ENCODE results near the gene STRC.
"Not testable (repeated sequence)": the region's sequence is repeated elsewhere in the genome, so short reads cannot be mapped to it uniquely, and the experiment has no call there.

STRC gene

DNA sequence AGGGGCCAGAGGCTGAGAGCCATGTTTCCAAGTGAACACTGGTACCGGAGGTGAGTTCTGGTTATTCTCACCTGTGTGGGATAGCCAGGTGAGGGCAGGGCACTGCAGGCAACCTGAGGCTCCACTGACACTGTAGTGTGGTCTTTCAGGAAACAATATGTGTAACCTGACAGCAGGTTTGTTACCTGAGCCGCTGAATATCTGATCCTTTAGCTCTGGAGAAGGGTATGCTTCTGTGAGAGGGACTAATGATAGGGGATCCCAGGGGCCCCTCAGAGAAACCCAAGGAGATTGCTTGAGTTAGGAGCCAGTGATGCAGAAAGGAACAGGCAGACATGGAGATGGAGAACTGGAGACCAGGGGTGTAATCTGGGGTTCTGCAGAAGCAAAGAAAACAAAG lies at the start of gene STRC:
Gene STRC, minus strand, starts transcription at position 101 of the 400 bp plus-strand sequence. Its CDS starts 78 bp downstream, at position 23.
- H3K4me1 ChIP-seq; DNase-seq (ENCODE audit: low spot score in 2 of 2); in situ Hi-C loops (cut with MboI; ENCODE audit: low sequenced_read_pairs); H3K36me3 ChIP-seq (replicated peaks); H3K9me3 ChIP-seq; H3K4me3 ChIP-seq; H3K27me3 ChIP-seq (ENCODE audit: low read depth): not testable (repeated sequence)

DNA sequence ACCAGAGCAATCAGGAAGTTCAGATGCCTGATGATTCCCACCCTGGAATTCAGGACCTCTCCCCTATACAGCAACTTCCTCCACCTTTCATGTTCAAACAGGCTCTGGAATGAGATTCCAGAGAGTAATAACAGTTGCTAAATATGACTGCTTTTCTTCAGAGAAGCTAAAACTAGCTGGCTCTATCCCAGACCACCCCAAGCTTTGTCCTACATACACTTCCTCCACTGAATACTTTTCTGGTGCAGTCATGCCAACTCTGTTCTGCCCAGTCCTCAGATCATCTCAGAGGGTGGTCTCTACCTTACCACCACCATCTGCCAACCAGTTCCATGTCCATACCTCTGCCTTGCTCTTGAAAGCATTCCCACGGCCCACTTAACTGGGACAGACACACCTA lies 47.6 kb upstream of the STRC start:
- H3K27me3 ChIP-seq (ENCODE audit: low read depth); in situ Hi-C loops (cut with MboI; ENCODE audit: low sequenced_read_pairs); H3K4me1 ChIP-seq; DNase-seq (ENCODE audit: low spot score in 2 of 2); H3K9me3 ChIP-seq; H3K36me3 ChIP-seq (replicated peaks); H3K4me3 ChIP-seq: not testable (repeated sequence)

DNA sequence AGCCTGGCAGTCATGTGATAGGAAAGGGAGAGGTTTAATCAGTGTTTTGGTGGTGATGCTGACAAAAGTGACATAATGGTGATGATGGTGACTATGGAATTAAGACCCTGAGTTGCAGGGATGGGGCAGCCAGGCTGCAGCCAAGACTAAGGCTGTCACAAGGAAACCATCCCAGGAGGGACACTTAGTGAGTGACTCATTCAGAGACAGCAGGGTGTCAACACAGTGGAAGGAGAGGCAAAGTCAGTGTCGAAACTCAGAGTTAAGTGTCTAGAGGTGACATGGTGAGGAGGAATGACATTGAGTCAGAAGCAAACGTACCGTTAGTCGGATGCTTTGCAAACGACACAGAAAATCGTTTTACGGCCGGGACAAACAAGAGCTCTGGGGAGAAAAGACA lies 44.7 kb upstream of the STRC start:
- DNase-seq (ENCODE audit: low spot score in 2 of 2); in situ Hi-C loops (cut with MboI; ENCODE audit: low sequenced_read_pairs); H3K9me3 ChIP-seq; H3K4me3 ChIP-seq; H3K27me3 ChIP-seq (ENCODE audit: low read depth); H3K4me1 ChIP-seq; H3K36me3 ChIP-seq (replicated peaks): not testable (repeated sequence)

DNA sequence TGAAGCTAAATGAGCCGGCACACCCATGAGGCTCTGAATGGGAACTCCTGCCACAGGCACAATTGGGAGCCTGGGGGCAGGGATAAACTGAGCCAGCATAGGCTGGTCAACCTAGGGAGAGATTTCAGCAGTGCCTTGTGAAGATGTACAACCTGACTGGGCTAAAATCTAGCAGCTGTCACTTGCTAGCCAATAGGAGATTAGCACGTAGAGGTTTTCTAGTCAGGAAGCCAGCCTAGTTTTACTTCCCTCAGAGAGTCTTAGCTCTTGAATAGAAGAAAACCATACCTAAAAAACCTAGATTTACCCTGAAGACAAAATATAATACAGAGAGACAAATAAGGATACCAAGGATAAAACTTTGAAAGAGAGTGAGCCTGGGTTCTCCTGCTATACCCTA lies 43.7 kb upstream of the STRC start:
- H3K4me3 ChIP-seq; H3K27me3 ChIP-seq (ENCODE audit: low read depth); H3K4me1 ChIP-seq; H3K9me3 ChIP-seq; in situ Hi-C loops (cut with MboI; ENCODE audit: low sequenced_read_pairs); H3K36me3 ChIP-seq (replicated peaks); DNase-seq (ENCODE audit: low spot score in 2 of 2): not testable (repeated sequence)

DNA sequence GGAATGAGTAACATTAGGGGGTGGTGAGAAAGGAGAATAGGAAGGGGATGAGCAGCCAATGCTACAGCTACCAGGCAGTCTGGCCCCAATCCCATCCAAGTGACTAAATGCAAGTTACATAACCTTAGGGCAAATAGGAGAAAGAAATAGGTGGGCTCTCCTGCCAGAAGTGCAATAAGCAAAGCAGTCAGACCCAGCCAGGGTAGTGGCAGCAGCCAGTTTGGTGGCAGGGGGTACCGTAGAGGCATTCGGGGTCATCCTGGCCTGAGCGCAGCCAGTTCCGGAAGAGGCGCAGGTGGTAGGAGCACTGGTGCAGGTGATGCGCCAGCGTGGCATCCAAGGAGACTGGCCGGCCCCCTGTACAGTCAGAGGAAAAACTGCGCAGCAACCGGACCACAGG lies 41.1 kb upstream of the STRC start:
- in situ Hi-C loops (cut with MboI; ENCODE audit: low sequenced_read_pairs); H3K27me3 ChIP-seq (ENCODE audit: low read depth); H3K4me1 ChIP-seq; DNase-seq (ENCODE audit: low spot score in 2 of 2); H3K36me3 ChIP-seq (replicated peaks); H3K4me3 ChIP-seq; H3K9me3 ChIP-seq: not testable (repeated sequence)

DNA sequence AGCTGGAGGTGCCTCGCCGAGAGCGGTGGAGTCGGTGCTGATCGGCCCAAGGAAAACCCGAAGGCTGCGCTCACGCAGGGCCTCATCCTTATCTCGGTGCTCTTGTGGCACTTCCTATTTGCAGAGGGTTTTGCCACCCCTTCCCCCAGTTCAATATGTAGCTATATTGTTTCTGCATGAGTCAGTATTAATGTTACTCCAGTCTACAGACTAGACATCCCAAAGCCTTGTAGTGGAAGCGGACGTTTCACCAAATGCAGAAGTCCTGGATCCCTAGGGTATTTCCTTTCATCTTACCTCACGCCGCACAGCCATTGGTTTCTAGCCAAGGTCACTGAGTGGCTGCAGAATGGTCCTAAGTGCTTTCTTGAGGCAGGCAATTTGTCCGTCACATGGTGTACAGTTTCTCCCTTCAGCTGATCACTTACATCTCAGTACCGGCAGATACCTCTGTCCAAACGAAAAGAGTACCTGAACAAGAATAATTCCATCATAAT lies 30.9 kb upstream of the STRC start:
- H3K4me1 ChIP-seq; H3K36me3 ChIP-seq (replicated peaks); H3K4me3 ChIP-seq; H3K27me3 ChIP-seq (ENCODE audit: low read depth); H3K9me3 ChIP-seq; DNase-seq (ENCODE audit: low spot score in 2 of 2); in situ Hi-C loops (cut with MboI; ENCODE audit: low sequenced_read_pairs): not testable (repeated sequence)

DNA sequence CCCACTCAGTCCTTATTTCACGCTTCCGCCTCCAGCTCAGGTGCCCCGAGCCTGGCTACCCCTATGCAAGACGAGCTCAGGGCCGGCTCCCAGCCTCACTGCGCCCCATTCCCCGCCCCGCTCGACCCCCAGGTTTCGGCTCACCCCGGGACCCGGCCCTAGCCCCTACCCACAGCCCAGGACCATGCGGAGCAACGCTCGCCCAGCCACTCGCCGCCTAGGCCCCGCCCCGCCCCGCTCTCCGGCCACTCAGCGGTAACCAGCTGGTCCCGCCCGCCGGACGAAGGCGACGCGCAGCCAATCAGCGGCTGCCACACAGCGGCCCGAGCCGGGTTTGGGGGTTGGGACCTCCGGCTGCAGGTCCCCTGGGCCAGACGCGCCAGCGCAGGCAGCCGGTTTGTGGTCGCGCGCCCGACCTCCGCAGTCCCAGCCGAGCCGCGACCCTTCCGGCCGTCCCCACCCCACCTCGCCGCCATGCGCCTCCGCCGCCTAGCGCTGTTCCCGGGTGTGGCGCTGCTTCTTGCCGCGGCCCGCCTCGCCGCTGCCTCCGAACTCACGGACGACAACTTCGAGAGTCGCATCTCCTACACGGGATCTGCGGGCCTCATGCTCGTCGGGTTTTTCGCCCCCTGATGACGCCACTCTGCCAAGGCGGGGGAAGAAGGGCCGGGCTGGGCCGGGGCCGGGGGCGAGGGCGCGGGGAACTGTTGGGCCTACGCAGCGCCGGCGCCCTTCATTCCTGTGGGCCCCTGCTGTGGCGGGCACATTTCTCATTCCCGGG lies 30.2 kb upstream of the STRC start, which contains the start of gene CATSPER2:
Gene CATSPER2, minus strand, starts transcription at position 196 of the 781 bp plus-strand sequence. CDS start 783 bp downstream, outside the sequence.
- DNase-seq (ENCODE audit: low spot score in 2 of 2) = no peak
- Histone ChIP-seq H3K27me3 (ENCODE audit: low read depth) (no peaks in the 10 kb centered on the region), H3K36me3 (replicated peaks) (no peaks in the 10 kb centered on the region), H3K4me3 (no peak within 1 kb of the TSS), H3K9me3 (no peaks in the 10 kb centered on the region; the same call in 1 of the 2 replicates), H3K4me1 (no peaks in the 10 kb centered on the region)
- in situ Hi-C loops (cut with MboI; ENCODE audit: low sequenced_read_pairs) = no loop called here

DNA sequence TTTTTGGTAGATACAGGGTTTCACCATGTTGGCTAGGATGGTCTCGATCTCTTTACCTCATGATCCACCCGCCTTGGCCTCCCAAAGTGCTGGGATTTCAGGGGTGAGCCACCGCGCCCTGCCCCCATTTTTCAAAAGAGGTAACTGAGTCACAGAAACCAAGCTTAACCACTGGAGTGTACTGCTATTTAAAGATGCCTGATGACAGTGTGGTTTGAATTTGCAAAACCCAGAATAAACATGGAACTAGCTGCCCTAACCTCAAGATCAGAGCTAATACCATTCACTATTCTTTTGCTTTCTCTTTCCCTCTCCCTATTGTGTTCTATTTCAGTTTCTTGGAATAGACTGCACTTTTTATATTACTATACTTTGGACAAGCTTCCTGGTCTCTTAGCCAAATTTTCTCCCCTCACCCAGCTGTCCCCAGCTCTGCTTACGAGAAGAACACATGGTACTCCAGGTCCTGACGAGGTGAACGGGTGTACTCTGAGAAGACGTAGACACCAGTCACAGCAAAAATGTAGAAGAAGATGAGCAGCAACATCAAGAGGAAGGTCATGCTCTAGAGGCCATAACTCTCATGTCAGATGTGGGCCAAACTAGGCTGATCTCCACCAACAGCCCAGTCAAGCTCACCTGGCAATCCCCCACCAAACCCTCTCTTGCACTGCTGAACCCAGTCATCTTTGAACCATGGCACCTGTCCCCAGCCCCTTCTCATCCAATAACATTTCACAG lies 20.0 kb upstream of the STRC start:
- H3K4me3 ChIP-seq; in situ Hi-C loops (cut with MboI; ENCODE audit: low sequenced_read_pairs); H3K9me3 ChIP-seq; H3K4me1 ChIP-seq; H3K27me3 ChIP-seq (ENCODE audit: low read depth); H3K36me3 ChIP-seq (replicated peaks); DNase-seq (ENCODE audit: low spot score in 2 of 2): not testable (repeated sequence)

DNA sequence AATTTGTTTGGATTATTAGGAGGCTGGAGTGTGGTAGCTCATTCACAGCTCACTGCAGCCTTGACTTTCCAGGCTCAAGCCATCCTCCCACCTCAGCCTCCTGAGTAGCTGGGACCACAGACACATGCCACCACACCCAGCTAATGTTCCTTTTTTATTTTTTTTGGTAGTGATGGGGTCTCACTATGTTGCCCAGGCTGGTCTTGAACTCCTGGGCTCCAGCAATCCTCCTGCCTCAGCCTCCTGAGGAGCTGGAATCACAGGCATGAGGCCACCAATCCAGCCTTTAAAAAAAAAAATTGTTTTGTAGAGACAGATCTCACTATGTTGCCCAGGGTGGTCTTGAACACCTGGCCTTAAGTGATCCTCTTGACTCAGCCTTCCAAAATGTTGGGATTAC lies 8.3 kb upstream of the STRC start:
- H3K36me3 ChIP-seq (replicated peaks); H3K4me1 ChIP-seq; in situ Hi-C loops (cut with MboI; ENCODE audit: low sequenced_read_pairs); H3K27me3 ChIP-seq (ENCODE audit: low read depth); DNase-seq (ENCODE audit: low spot score in 2 of 2); H3K4me3 ChIP-seq; H3K9me3 ChIP-seq: not testable (repeated sequence)

DNA sequence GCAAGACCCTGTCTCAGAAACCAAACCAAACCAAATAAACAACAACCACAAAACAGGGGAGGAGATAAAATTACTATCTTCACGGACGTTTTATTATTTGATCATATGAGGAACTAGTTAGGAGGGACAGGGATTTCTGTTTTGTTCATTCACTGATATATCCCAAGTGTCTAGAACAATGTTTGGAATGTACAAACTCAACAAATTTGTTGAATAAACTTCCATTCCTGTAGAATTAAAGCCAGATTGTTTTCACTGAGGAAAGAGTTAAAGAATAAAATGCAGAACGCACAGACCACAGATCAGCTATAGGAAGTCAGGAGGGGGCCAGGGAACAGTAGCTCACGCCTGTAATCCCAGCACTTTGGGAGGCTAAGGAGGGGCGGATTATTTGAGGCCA lies 6.5 kb upstream of the STRC start:
- Histone ChIP-seq H3K4me1 (no peaks in the 10 kb centered on the region), H3K9me3 (no peaks in the 10 kb centered on the region), H3K36me3 (replicated peaks) (no peaks in the 10 kb centered on the region), H3K27me3 (ENCODE audit: low read depth) (no peaks in the 10 kb centered on the region), H3K4me3 (no peak overlapping the region)
- in situ Hi-C loops (cut with MboI; ENCODE audit: low sequenced_read_pairs) = no loop called here
- no peak for DNase-seq (ENCODE audit: low spot score in 2 of 2)

DNA sequence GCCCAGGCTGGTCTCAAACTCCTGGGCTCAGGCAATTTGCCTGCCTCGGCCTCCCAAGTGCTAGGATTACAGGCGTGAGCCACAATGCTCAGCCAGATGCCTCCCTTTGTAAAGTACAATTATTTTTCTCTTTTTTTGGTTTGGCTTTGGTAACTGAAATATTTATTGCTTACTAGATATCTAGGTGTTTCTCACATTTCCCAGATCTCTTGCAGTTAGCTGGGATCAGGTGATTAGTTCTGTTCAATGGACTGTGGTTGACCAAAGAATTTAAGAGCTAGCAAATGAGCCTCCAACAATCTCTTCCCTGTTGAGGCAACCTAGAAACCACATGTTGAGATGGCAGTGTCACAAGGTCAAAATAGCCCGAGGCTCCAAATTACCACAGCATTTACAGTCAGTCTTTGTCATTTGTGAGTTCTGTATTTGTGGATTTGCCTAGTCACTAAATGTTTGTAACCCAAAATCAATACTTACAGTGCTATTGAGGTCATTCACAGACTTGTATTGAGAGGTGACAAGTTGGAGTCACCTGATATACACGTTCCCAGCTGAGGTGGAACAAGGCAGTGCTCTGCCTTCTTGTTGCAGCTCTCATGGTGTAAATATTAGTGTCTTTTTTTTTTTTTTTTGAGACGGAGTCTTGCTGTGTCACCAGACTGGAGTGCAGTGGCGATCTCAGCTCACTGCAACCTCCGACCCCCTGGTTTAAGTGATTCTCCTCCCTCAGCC lies 3.6 kb upstream of the STRC start:
- H3K36me3 ChIP-seq (replicated peaks); H3K9me3 ChIP-seq; DNase-seq (ENCODE audit: low spot score in 2 of 2); H3K4me3 ChIP-seq; H3K27me3 ChIP-seq (ENCODE audit: low read depth); H3K4me1 ChIP-seq; in situ Hi-C loops (cut with MboI; ENCODE audit: low sequenced_read_pairs): not testable (repeated sequence)

DNA sequence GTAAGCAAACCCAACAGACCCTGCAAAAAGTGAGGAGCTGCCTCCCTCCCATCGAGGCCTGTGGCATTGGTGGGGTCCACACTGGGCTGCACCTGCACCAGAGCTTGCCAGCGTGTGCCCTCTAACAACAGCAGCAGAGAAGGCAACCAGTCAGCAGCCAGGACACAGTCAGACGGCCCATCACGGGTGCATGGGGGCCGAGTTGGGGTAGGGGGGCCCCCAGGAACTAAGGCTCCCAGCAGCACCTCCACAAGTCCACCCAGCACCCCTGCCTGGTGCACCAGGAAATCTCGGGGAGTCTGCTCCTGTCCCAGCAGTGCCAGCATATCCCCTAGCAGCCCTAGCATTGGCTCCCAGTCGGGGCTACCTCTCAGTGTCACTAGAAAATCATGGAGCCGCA lies 850 bp downstream of the STRC start:
- H3K4me3 ChIP-seq; H3K4me1 ChIP-seq; H3K36me3 ChIP-seq (replicated peaks); DNase-seq (ENCODE audit: low spot score in 2 of 2); in situ Hi-C loops (cut with MboI; ENCODE audit: low sequenced_read_pairs); H3K27me3 ChIP-seq (ENCODE audit: low read depth); H3K9me3 ChIP-seq: not testable (repeated sequence)

DNA sequence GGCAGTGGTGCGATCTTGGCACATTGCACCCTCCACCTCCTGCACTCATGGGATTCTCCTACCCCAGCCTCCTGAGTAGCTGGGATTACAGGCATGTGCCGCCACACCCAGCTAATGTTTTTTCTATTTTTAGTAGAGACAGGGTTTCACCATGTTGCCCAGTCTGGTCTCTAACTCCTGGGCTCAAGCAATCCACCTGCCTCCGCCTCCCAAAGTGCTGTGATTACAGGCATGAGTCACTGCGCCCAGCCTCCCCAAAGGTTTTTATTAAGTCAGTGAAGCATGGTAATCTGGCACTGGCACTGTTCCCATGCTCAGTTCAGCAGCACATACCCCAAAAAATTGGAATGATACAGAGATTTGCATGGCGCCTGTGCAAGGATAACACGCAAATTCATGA lies 16.4 kb downstream of the STRC start:
- DNase-seq (ENCODE audit: low spot score in 2 of 2); H3K4me3 ChIP-seq; H3K27me3 ChIP-seq (ENCODE audit: low read depth); H3K9me3 ChIP-seq; H3K36me3 ChIP-seq (replicated peaks); in situ Hi-C loops (cut with MboI; ENCODE audit: low sequenced_read_pairs); H3K4me1 ChIP-seq: not testable (repeated sequence)

DNA sequence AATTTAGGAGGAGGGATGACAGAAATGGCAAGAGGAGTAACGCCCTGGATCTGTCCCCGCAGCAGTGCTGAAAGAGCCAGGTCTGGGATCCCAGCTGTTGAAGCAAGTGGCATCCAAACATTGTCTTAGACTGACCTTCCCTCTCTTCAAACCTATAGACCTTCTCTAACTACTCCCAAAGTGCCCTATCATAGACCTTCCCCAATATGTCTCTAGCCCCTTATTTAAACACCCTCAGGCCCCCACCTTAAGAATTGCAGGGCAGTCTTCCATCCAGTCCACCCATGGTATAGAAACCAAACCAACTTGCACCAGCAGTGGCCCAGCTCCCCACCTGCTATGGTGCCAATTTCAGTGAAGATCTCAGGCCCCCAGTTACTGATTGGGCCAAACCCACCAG lies 18.4 kb downstream of the STRC start:
- H3K4me3 ChIP-seq; in situ Hi-C loops (cut with MboI; ENCODE audit: low sequenced_read_pairs): not testable (repeated sequence)

More for the DNA sequence above, 18.4 kb downstream of the STRC start:
- not testable (repeated sequence) for DNase-seq (ENCODE audit: low spot score in 2 of 2); H3K27me3 ChIP-seq (ENCODE audit: low read depth); H3K36me3 ChIP-seq (replicated peaks); H3K4me1 ChIP-seq; H3K9me3 ChIP-seq
